Pulmonary artery endothelial cell (primary cell): ENCODE data around the gene ST3GAL2. TPM values are rescaled to one million over a fixed set of nuclear protein-coding genes. Genes with fewer than 3 reads are reported as not detected.

Experiments
- DNase-seq: peaks from one replicate; pipeline ENCODE4 v3.0.0-alpha.2; 2011; ENCODE audit warnings: low read depth, low spot score
- total RNA-seq: library from RNA; depleted of rRNA; stranded (reverse); fragments of >200 nt; gene quantifications from 2 replicates; pipeline ENCODE4 v1.2.3, GENCODE V29; 2014

ST3GAL2 gene
- total RNA-seq, 1 donor from 2014 or later, result 48.1 TPM

DNA sequence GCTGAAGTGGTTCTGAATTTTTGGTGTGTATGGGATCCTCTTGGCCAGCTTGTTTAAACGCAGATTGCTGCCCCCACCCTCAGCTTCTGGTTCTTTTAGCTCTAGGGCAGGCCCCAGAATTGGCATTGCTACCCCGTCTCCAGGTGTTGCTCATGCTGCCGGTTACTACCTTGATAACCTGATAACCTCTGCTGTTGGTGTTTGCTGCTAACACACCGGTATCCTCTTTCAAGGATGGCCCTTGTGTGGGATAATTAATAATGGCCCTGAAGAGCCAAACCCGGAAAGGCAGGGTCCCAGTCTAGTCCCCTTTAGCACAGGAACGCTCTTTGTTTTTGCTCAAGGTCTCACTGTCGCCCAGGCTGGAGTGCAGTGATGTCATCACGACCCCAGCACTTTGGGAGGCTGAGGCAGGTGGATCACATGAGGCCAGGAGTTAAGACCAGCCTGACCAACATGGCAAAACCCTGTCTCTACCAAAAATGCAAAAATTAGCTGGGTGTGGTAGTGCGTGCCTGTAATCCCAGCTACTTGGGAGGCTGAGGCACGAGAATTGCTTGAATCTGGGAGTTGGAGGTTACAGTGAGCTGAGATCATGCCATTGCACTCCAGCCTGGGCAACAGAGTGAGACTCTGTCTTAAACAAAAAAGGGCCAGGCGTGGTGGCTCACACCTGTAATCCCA, 1.3 kb upstream of the ST3GAL2 start:
- DNase-seq, result no peak

DNA sequence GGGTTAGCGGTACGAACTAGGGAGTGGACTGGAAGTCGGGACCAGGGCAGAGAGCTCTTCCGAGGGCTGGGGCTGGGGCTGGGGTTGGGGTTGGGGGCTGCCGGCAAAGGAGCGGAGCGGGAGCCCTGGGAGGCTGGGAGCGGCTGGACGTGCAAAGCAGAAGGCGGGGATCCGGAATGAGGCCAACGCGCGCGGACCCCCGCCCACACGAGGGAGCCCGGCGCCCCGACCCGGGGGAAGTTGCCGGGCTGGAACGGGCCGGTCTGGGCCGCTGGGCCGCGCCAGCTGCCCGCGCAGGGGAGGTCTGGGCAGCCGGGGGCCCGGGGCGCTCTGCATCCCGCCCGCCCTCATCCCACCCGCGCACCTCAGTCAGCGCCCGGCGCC, 323 bp downstream of the ST3GAL2 start:
- no peak for DNase-seq

DNA sequence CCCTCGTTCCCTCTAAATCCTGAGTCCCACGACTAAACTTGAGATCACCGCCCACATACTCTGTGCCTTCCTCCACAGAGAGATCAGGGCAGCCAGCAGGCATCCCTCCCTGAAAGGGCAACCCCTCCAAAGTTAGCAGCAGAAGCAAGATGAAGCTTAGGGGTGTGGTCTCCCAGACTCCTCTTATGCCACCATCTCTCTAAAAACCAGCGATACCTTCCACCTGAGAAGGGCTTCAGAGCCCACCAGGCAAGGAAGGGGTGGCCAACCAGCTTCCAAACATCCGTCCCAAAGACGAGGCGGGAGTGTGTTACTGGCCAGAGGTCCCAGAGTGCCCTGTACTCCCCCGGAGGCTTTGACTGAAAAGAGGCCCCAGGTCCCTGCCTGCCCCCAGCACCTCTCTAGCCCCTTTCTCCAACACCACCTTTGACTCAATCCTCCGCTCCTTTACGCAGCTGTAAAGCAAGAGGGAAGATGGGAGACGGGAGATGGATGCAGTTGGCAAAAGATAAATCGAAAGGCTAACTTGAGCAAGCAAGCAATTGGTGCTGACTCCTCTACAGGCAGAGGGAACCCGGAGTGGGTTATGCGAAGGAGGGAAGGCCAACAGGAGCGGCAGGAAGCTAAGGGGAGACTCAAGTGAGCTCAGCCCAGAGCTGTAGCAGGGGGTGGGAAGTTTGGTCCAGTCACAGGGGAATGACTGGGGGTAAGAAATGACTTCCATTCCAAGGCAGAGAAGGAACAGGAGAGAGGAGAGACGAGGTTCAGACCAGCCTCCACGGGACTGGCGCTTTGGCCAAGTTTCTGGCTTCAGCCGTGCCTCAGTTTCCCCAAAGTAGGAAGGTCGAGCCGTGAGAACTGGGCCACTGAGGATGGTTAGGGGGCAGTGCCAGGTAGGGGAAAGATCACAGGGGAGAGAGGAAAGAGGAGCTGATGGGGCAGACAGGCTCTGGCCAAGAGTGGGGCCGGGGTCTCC, 1.0 kb downstream of the ST3GAL2 start:
- DNase-seq, result no peak

DNA sequence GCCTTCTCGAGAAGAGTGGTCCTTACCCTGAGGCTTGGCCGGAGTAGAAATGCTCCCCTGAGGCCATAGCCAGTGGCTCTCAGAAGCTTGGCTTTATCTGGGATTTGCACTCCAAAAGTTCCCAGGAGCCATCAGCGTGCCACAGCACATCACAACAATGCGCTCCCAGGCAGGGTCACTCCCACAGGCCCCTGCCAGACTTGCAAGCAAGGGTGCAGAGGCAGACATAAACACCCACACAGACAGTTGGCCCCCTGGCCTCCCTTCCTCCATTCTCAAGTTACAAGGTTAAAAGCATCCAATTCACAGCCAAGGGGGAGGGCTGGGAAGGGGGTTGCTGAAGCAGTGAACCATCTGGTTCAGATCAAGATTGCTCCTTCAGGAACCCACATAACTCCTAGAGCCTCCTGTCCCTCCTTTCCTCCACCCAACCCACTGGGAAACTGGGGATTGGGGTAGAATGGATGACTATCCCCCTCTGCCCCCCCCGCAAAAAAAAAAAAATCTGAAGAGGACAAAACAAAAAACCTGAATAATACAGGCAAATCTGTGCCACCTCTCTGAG, 1.8 kb downstream of the ST3GAL2 start:
- DNase-seq, result no peak

DNA sequence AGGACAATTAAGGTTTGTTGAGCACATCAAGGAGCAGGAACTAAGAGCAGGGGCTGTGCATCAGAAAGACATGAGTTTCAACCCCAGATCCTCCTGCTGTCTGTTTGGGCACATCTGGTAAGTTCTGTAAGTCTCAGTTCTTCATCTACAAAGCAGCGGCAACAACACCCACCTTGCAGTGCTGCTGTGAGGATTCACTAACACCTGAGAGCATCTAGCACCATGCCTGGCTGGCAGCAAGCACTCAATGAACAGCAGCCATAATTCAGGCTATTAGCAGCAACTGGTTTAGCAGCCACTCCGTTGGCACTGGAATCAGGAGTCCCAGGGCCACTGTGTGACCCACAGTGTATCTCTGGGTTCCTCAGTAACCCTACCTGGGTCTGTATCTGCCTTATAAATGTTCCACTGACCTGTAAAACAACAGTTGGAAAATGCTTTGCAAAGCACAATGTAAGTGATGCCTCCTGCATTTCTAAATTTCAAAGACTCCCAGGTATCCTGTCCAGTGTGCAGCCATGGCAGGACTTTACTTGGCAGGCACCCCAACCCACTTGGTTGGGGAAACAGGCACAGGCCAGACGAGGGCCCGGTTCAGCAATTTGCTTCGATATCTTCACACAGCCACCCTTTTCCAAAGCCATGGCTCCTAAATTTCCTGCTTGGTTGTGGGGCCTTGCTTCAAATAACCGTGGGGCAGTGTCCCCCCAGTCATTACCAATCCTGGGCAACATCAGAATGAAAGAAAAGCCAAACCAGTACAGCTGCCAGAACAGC, 4.2 kb downstream of the ST3GAL2 start:
- DNase-seq, result no peak

DNA sequence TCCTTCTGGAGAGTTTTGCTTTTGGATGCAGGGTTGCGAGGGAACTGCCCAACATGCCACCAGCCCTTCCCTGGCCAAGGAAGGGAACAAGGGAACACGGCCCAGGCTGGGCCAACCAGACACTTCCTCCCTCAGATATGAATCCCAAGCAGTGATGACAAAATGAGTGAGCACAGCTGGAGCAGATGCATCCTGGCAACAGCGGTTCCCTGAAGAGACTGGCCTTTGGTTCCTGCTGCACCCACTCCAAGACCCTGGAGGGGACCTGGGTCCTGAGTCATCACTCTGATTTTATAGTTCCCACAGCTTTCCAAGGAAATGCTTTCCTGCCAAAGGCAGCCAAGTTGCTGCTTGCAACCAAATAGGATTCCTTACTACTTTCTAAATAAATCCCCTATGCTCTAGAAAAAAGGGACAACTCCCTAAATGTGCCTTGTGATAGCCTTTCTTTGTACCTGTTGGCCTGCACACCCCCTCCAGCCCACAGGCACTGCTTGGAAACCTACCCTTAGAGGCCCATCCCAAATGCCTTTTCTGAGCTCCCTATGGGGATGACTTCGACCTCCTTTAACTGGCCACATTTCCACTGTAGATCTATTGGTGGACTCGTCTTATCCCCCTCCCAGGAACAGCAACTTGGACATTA, 5.3 kb downstream of the ST3GAL2 start:
- DNase-seq, result peak; percentile 68

DNA sequence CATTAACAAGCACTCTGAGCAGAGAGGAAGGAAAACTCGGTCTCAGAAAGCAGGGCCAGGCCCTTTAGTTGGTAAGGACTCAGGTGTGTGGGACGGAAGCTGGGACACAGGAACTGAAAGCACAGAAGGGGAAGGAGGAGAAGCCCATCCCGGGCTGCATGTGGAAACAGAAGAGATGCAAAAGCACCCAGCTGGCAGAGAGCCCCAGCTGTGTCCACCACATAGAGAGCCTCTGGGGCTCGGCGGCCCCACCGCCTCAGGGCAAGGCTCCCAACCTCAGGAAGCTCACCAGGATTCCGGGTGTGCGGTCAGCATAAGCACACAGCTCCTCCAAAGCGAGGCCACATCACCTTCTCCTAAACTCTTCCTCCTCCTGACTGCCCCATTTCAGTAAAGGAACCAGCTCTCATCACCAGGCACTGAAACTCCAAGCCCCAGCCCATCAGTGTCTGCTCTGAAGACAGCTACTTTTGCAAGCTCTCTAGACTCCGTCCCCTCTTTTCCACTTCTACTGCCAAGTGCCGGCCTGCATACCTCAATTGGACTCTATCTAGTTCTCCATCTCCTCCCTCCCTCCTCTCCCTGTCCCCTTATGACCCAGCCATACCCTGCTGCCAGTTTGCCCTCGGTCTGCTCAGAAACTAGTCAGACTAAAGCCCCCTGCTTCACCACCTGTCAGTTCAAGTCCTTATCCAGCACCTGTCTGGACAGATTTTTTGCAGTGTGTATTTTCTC, 6.0 kb downstream of the ST3GAL2 start:
- no peak for DNase-seq

DNA sequence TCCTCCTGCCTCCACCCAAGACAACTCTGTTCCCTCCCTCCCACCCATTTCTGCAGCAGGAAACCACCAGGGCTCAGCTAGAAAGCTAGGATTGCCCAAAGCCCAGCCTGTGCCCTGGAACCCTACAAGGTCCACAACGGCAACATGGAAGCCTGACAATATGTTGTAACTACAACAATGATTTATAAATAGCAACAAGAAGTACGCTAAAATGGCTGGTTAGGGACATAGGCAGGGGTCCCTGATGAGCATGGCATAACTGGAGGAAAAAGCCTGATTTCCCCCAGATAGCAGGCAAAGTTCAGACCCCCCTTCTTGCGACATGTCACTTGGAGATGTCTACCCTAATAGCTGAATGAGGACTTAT, 6.6 kb downstream of the ST3GAL2 start:
- DNase-seq, result no peak

DNA sequence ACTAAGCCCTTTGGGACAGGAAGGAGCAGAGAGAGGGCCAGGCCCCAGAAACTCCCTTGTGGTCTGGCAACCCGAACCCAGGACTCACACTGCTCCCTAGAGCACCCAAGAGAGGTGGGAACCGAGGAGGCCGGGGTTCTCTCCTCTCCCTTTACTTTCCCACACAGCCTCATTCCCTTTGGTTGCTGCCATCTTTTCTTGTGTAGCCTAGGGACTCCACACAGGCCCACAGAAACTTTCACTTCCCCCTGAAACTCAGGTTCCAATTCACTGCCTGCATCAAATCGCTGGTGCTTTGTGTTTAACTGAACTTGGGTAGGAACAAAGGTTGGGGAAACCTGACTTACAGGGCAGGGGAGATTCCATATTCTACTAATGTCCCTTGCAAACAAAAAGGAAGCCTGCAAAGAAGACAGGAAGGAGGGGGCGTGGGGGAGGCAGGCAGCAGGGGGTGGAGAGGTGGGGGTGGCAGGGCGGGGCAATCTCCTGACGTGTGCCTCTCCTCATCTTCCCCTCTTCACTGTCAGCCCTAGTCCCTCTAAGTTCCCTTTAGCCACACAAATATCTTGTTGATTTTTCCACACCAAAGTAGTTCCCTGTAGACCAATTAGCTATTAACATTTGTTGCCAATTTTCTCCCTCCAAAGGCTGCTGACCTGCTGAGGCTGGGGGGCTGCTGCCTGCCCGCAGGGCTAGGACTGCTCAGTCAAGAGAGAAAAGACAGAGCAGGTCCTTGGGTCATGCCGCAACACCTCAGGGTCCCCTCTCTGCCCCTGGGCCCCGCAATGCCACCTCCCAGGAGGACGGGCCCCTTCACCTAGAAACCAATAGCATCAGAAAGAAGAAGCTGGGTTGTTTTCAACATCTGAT, 8.0 kb downstream of the ST3GAL2 start:
- DNase-seq, result no peak

DNA sequence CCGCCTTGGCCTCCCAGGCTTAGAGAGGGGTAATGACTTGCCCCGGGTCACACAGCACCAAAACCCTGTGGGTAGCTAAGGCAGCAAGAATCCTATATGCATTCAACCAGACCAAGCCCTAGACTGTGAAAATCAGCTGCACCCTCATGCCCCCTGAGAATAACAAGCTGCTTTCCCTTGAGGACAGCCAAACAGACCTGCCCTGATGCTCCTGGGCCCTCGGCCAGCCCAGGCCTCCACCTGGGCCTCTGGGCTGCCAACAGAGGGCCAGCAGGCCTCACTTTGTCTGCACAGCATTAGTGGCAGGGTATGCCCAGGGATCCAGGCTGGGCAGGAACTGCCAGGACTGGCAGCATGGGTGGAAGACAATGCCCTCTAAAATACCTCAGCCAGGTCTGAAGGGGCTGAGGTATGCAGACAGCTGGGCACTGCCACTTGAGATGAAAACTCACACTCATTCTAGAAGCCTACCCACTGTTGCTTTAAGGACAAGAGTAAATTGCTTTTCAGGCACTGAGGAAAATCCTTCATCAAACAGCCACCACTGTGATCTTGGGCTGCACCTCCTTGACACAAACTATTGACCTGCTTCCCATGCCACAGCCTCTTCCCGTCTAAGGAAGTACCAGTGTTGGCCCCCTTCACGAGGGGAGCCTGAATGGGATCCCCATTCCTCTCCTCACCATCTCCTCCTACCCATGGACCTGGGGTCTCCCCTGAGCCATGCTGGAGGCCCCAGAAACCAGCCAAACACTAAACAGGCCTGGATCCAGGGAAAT, 8.8 kb downstream of the ST3GAL2 start:
- DNase-seq, result no peak

DNA sequence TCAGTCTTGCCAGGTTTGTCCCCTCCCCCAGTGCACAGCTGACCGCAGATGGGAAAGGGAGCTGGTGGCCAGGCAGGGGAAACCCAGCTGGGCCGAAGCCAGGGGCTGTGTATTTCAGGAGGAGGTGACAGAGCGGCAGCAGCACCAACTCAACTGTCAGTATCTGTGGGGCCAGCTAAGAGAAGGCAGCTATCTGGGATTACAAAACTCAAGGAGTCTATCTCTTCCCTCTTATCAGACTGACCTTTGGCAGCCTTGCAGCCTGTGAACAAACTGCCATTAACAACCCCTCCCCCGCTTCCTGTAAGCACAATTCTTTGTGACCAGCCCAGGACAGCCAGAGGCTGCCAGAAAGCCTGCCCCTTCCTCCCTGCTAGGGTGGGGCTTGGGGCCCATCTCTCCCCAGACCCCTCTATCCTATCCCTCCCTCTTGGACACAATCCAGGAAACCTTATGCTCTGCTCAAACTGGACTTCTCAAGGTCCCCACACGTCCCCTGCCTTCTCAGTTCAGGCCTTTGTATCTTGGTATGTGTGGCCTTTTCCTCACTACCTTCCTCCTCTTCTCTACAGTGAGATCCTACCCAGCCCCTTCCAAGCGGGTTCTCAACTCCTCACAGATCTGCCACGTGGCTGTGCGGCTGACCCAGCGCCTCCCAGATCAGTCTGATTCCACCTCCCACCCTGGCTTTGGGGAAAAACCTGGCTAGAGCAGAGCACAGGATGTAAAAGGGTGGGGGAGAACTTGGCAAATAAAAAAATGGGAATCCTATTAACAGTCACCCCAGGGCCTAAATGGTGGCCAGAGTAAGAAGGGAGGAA, 10.5 kb downstream of the ST3GAL2 start:
- DNase-seq, result peak; percentile 83

DNA sequence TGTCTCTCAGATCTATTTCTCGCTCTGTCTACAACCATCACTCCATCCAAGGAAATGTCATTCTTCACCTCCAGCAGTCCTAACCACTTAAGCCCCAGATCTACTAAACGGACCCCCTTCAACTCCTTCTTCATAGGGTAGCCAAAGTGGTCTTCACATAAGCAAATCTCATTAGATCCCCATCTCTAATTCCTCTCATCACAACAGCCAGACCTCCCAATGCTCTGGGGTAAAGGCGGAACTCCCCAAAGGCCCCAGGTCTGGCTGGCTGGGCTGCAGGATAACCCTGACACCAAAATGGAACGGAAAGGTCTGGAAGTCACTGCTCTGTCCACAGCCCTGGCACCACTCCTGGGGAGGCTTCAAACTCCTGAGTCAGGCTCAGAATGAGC, 11.1 kb downstream of the ST3GAL2 start:
- DNase-seq, result no peak

DNA sequence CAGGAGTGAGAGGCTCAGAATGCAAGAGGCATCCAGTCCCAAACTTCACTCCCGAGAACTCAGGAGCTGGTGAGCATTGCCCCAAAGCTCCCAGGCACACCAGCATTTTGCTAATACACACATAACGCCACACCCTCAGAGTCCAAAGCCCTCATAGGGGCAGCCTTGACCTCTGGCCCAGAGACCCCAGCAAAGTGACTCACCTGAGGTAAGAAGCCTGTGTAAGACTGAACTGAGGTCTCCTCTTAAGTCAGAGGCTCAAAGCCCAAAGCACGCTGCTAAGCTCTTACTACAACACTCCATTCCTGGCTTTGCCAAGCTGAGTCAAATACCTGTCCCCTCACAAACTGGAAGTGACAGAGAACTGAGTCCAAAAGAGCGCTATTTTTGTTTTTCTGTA, 16.4 kb downstream of the ST3GAL2 start:
- no peak for DNase-seq

DNA sequence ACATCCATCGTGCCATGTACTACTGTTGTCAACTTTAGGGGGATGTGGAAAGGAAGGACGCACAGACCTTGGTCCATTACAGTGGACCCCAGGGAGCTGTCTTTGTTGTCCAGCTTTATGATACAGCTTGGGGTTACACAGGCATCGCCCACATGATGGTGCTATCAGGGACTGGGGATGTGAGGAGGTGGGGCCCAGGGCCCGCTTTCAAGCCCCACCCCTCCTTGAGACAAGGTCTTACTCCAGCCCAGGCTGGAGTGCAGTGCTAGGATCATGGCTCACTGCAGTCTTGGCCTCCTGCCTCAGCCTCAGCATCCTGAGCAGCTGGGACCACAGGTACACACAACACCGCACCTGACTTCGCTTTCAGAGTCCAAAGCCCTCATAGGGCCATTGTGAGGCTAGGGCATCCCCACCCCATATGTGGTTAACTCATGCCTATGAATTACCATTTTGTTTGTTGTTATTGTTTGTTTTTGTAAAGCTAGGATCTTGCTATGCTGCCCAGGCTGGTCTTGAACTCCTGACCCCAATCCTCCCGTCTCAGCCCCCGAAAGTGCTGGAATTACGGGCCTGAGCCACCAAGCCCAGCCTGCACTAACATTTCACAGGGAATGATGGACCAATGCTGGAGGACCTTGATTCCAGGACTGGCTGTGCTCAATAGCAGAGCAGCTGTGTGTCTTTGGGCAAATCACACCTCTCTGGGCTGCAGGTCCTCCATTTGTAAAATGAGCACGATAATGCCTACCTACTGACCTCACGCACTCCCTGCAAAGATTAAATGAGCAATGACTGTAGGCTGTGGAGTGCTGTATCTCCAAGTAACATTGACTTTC, 17.2 kb downstream of the ST3GAL2 start:
- DNase-seq, result no peak

DNA sequence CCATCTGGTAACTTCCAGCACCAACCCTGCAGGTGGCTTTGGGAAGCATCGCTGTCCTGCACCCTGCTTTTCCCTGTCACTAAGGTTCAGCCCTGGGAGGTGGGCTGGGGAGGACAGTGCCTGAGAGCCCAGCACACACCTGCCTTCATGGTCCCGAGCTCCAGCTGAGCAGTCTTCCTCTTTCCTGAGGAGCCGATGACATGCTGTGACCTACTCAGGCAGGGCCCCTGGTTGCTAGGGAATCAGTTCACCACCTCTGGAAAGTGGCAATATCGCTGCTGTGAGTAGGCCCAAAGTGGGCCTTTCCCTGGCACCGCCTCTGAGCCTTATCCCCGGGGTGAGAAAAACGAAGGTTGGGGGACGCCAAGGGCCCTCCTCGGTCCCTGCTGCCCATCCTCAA, 17.9 kb downstream of the ST3GAL2 start:
- no peak for DNase-seq

DNA sequence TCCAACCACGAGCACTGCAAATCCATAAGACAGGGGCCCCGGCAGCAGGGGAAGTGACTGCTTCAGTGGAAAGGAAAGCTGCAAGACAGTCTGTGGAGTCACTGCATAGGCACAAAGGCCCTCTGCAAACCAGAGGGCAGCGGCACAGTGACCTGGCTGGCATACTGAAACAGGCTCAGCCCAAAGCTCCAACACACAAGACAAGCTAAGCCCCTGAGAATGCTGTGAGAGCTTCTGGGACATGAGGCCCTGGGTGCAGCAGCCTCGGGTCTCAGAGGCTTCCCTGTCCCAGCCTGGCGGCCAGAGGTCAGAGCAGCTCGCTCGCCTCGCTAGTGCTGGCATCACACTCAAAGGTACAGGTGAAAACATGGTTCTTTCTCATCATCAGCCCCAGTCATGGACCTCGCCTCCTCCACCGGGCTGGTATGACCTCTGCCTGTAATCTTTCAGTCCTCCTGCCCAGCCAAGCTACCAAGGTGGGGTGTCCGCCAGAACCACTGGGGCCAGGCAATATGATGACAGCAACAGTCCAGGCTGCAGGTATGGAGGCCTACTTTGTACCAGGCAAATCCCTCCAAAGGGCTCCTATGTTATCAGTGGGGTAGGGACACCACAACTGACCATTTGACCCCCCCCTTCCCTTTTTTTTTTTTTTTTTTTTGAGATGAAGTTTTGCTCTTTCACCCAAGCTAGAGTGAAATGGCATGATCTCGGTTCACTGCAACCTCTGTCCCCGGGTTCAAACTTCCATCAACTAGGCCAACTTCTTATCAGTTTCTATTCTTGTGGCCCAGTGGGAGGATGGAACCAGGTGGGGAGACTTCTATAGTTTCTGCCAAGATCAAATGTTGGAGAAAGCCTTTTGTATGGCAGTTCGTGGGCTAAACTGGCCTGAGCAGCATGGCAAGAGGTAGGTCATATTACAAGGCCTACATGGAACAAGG, 19.2 kb downstream of the ST3GAL2 start:
- DNase-seq, result no peak
